ENCODE measurements around the gene GPAT2.
"Not testable (repeated sequence)": the region's sequence is repeated elsewhere in the genome, so short reads cannot be mapped to it uniquely, and the experiment has no call there.

Gene GPAT2

GRCh38 chr2:96065381-96065930, 30.7 kb upstream of the GPAT2 start:
- no peak for DNase-seq (ENCODE audit: low read depth)

DNA sequence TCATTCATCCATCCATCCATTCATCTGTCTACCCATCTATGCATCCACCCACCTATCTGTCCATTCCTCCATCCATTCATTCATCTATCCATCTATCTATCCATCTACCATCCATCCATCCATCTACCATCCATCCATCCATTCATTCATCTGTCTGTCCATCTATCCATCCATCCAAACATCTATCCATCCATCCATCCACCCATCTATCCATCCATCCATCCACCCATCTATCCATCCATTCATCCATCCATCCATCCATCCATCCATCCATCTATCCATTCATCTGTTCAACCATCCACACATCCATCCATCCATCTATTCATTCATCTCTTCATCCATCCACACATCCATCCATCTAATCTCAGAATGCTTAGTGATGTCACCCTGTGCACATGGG, 30.0 kb upstream of the GPAT2 start:
- DNase-seq (ENCODE audit: low read depth) = not testable (repeated sequence)

DNA sequence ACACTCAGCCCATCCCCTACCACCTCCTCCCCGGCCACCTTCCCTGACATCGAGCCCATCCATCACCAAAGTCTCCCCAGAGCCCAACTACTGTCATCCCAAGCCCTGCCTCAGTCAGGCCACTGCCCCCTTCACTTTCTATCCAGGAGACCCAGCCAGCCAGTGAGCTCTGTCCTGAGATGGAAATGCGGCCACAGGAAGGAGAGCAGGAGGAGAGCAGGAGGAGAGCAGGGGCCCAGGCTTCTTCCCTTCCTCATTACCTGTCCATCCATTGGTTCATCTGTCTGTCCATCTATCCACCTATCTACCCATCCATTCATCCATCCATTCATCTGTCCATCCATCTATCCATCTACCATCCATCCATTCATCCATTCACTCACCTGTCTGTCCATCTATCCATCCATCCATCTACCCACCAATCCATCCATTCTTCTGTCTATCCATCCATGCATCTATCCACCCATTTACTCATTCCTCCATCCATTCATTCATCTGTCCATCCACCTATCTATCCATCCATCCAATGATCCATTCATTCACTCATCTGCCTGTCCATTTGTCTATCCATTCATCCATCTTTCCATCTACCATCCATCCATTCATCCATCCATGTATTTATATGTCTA, 29.4 kb upstream of the GPAT2 start:
- not testable (repeated sequence) for DNase-seq (ENCODE audit: low read depth)

GRCh38 chr2:96063116-96063899, 28.6 kb upstream of the GPAT2 start:
- not testable (repeated sequence) for DNase-seq (ENCODE audit: low read depth)

GRCh38 chr2:96062483-96062882, 27.8 kb upstream of the GPAT2 start:
- DNase-seq (ENCODE audit: low read depth) = not testable (repeated sequence)

DNA sequence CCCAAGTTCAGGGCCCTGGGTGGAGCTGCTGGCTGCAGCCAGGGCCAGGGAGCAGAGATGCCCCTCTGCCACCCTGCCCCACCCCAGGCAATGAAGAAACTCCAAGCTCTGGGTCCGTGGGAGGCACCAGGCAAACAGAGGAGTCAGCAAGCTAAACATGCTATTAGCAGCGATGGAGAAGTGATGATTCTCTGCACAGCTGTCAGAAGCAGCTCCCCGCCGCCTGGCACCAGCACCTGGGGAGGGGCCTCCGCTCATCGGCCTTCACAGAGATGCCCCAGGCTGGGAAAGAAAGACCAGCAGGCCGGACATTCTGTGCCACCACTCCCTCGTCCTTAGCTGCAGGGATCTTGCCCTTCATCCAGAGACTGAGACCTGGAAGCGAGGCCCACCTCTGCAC, 27.2 kb upstream of the GPAT2 start:
- DNase-seq (ENCODE audit: low read depth) = not testable (repeated sequence)

DNA sequence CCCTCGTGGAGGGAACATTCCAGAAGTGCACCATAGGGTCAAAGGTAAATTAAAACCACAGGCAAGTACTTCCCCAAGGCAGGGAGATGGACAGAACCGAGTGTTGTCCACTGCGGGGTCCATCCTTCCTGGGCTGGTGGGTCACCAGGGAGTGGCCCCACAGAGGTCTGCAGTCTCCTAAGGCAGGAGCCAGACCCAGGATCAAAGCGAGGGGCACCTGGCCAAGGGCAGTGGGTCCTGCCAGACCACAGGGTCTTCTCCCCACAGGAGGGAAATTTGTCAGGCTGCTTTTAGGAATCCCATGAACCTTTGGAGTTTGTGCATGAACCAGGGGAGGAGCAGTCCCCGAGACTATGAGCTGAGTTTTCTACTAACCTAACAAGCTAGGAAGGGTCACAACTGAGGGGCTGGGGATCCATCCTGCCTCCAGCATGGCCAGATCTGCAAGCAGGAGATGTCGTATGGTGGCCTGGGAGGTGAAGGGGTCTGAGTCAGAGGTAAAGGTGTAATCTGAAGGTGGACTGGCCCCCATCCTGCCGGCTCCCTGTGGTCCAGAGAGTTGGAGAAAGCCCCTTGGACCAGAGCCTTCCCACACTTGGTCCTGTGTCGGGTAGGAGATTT, 26.6 kb upstream of the GPAT2 start:
- not testable (repeated sequence) for DNase-seq (ENCODE audit: low read depth)

DNA sequence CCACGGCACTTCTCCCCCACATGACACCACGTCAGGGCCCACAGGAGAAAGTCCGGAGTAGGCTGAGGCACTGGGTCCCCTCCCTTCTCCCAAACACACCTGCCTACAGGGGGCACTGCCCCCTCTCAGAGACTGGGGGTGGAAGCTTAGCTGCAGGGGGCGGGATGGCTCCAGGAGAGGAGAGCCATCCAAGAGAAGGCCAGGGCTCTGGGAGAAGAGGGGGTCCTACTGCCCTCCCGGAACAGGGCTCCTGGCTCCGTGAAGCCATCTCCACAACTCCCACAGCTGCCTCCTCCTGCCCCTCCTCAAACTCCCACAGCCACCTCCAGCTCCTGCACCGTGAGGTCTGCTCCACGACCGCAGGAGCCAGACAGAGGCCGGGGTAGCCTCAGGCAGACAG, 25.6 kb upstream of the GPAT2 start:
- not testable (repeated sequence) for DNase-seq (ENCODE audit: low read depth)

DNA sequence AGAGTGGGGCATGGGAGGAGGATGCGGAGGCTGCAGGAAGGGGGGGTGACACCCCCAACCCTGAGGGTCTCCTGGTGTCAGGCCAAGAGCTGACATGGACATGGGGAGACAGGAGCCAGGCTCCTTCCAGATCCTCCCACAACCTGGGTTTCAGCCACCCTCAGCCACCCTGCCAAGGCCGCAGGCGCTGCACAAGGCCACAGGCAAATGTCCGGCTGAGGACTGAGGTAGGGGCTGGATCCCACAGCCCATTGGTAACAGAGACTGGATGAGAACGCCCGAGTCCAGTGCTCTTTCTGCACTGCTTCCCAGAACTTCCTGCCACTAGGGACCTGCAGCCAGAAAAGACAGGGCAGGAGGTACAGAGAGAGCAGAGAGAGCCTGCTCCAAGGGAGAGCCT, 24.7 kb upstream of the GPAT2 start:
- not testable (repeated sequence) for DNase-seq (ENCODE audit: low read depth)

GRCh38 chr2:96055830-96056229, 21.1 kb upstream of the GPAT2 start:
- DNase-seq (ENCODE audit: low read depth) = not testable (repeated sequence)

DNA sequence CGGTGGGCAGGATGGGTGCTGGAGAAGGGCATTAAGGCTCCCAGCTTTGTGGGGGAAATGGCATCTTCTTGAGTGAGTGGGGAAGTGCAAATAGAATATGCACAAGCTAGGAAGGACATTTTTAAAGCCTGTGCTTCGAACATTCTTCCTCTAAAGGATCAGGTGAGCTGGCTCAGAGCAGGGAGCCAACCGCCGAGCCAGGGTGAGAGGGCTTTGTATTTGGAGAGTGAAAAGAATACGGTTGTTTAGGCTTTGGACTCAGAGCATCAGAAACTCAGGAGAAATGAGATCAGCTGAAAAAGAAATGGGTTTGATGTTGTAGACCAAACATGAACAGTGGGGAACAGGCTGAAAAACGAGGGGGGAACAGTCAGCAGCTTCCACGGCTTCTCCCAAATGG, 19.8 kb upstream of the GPAT2 start:
- not testable (repeated sequence) for DNase-seq (ENCODE audit: low read depth)

DNA sequence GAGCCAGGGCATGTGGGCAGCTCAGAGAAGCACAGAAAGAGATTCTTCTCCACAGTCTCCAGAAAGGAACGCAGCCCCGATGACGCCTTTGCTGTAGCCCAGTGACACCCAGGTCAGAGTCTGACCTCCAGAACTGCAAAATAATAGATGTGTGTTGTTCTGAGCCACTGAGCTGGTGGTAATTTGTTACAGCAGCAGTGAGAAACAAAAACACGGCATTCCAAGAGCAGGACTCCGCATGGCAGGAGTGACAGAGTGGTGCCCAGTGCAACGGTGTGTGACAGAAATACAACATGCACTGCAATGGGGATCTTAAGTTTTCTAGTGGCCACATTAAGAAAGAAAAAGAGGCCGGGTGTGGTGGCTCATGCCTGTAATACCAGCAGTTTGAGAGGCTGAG, 18.7 kb upstream of the GPAT2 start:
- not testable (repeated sequence) for DNase-seq (ENCODE audit: low read depth)

DNA sequence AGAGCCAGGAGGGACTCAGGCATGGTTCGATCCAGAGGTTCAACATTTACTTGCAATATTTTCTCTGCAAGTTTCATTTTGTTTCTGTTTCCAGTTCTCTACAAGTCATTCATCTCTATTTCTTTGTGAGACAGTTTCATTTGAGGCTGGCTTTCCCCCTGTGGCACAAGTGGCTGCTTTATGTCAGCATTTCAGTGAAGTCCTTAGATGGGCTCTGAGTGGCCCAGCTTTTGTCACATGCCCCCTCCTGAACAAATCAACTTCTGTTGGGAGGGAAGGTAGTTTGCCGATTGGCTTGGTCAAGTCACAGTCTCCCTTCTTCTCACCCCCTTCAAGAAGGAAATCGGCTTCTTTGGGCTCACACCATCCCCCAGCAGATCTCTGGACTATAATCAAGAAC, 17.9 kb upstream of the GPAT2 start:
- DNase-seq (ENCODE audit: low read depth) = not testable (repeated sequence)

DNA sequence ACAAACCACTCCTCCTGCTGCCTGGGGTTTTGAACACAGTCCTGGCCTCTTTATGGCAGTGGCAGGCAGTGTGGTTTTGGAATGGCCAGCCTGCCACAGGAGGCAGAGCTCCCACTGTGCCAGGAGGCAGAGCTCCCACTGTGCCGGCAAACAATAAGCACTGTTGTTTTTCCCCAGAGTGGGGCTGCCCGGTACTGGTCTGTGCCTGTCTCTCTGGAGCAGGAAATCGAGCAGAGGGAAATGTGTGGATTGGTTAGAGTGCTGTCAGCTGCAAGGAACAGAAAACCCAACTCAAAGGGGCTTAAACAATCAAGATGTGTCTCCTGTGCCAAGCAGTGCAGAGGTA, 15.2 kb upstream of the GPAT2 start:
- not testable (repeated sequence) for DNase-seq (ENCODE audit: low read depth)

DNA sequence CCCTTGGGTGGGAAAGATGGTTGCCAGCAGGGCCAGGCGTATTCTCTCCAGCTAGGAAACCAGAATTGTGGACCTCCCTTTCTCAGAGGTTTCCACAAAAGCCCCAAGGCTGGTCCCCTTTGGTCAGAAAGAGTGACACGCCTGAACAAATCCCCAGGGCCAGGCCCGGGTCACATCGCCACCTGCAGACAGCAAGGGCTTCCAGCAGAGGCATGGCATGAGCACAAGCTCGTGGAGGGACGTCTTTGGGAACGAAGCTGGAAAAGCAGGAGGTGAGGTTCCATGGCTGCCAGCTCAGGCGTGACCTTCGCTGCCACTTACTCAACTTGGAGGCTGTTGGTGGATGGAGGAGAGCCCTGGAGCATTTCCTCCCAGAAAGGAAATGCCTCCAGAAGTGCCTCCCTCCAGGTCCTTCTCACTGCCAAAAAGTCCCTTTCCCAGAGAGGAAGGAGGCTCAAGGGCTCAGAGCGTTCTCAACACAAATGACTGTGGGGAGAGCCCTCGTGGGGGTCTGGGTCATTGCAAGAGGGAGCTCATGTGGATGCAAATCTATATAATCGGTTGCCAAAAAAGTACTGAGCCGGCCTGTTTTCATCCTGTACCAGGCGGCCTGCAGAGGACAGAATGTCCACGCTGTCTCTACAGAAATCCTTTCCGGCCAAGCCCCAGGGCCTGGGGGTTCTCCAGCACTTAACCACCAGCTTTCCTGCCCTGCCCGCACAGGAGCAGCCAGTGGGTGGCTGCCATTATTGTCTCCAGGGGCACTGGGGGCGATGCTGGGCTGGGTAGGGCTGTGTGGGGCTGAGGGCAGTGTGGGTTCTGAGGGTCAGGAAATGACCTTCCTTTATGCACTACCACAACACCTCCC, 14.6 kb upstream of the GPAT2 start:
- not testable (repeated sequence) for DNase-seq (ENCODE audit: low read depth)

DNA sequence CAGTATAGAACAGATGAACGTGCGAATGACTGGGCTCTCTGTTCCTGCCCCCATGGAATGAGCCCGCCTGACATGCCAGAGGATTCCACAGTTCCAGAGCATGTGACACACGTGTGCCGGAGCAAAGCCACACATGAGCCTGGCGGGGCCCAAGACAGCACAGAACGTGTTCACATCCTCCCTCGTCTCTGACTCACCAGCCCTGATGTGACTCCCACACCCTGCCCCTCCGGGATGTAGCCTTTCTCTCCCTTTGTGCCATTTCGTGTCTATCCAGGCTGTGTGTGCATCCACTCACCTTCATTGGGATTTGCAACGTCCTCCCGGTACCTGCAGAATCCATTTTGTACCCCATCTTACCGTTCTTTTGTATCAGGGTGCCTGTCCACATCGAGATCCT, 838 bp upstream of the GPAT2 start:
- not testable (repeated sequence) for DNase-seq (ENCODE audit: low read depth)

- DNase-seq (ENCODE audit: low read depth) = not testable (repeated sequence)
Observed at GRCh38 chr2:96033997-96034396, 719 bp downstream of the GPAT2 start.

GRCh38 chr2:96027725-96028325, 6.9 kb downstream of the GPAT2 start:
- not testable (repeated sequence) for DNase-seq (ENCODE audit: low read depth)

DNA sequence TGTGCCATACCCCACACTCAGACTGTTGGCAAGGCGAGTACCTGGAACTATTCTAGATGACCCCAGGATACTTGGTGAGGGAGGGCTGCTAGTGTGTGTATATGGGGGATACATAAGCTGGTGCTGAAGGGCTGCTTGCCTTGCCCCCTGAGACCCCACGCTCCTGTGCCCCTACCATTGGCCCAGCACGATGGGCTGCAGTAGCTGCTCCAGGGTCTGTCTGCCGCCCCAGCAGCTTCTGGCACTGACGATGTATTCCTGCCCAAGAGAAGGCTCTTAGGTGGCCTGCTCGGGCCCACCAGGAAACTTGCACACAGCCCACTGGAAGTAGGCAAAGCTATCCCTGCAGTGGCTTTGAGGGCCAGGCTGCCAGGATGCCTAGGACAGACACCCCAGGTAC, 9.0 kb downstream of the GPAT2 start:
- DNase-seq (ENCODE audit: low read depth) = not testable (repeated sequence)

GRCh38 chr2:96025194-96025492, 9.6 kb downstream of the GPAT2 start:
- no peak for DNase-seq (ENCODE audit: low read depth)

- DNase-seq (ENCODE audit: low read depth) = no peak
Observed at GRCh38 chr2:96024336-96025193, 10.2 kb downstream of the GPAT2 start.
